D721Med (cell line): Measurements from ENCODE around the gene MAN2A1.

Experiments
- DNase-seq: peaks from one replicate; pipeline ENCODE4 v3.0.0; 2011; ENCODE audit warnings: low spot score; ENCODE audit not compliant: insufficient read length
- FAIRE-seq: peaks from 2 replicates; lab custom pipeline; 2011; peaks lifted over from hg19 to GRCh38; lab: Jason Lieb, UNC
- TF ChIP-seq, protein P1 (sequence below): IDR thresholded peaks from 2 replicates; pipeline ENCODE4 v1.5.1; 2012; ENCODE audit warnings: mild to moderate bottlenecking, control low read depth; ENCODE audit not compliant: insufficient read depth; ENCODE audit errors: missing control alignments

The MAN2A1 gene

GRCh38 chr5:109690975-109691574 is 1.3 kb downstream of the MAN2A1 start:
- TF ChIP-seq, protein P1, sequence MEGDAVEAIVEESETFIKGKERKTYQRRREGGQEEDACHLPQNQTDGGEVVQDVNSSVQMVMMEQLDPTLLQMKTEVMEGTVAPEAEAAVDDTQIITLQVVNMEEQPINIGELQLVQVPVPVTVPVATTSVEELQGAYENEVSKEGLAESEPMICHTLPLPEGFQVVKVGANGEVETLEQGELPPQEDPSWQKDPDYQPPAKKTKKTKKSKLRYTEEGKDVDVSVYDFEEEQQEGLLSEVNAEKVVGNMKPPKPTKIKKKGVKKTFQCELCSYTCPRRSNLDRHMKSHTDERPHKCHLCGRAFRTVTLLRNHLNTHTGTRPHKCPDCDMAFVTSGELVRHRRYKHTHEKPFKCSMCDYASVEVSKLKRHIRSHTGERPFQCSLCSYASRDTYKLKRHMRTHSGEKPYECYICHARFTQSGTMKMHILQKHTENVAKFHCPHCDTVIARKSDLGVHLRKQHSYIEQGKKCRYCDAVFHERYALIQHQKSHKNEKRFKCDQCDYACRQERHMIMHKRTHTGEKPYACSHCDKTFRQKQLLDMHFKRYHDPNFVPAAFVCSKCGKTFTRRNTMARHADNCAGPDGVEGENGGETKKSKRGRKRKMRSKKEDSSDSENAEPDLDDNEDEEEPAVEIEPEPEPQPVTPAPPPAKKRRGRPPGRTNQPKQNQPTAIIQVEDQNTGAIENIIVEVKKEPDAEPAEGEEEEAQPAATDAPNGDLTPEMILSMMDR, result peak; percentile 70
- DNase-seq (no peak), FAIRE-seq (no peak)

DNA sequence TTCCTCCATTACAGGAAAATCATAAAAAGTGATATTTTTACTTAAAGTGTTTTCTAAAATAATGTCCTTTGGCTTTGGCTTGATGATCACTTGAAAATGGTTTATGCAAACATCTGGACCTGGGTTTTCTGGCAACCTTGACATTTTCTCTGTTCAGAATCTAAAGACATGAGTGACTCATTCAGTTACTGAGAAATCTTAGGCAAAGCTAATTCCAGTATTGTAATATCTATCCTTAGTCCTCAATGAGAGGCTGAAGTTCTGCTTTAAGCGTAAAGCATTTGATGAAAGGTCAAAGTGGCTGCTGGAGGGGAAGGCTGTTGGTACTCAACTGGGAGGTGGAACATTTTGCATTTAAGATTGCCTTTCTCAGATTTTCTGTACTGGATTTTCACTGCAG is 2.3 kb downstream of the MAN2A1 start:
- TF ChIP-seq, protein P1, result no peak
- DNase-seq (no peak), FAIRE-seq (no peak)

- no peak for DNase-seq
- no peak for FAIRE-seq
- TF ChIP-seq, protein P1, result no peak
Measured at GRCh38 chr5:109692852-109693251, 3.1 kb downstream of the MAN2A1 start.

DNA sequence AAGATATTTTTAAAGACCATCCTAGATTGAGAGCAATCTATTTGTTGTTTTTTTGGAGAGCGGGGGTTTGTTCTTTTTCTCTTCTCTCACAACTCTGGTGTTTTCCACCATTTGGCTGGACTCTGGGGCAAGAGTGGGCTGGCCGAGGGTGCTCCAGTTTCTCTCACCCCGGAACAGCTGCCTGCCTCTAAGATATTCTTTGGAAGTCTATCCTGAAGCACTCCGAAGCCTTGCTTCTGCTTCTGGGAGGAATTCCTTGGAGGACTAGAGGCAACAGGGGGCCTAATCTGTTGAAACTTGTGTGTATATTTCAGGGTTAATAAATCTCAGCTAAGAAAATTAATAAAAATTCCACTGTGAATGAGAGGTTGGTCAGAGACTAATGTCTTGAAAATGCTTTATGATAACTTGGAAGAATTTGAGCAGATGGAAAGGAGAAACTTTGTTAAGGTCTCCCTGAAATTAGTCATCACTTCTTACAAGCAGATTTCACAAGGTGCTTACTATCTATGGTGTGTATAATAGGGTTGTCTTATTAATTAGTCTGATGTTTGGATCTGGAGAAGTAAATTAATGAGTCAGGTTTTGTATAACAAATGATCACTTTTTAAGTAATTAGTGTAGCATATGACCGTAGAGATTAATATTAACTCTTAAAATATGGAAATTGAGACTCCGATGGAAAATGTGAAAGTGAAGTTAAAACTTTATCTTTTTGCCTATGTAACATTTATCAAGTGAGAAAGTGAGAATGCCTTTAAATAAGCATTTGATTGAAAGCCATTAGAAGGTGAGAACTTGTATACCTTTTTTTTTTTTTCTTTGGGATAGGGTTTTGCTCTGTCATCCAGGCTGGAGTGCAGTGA is 4.0 kb downstream of the MAN2A1 start:
- TF ChIP-seq, protein P1, result no peak
- DNase-seq, result no peak
- FAIRE-seq, result no peak

DNA sequence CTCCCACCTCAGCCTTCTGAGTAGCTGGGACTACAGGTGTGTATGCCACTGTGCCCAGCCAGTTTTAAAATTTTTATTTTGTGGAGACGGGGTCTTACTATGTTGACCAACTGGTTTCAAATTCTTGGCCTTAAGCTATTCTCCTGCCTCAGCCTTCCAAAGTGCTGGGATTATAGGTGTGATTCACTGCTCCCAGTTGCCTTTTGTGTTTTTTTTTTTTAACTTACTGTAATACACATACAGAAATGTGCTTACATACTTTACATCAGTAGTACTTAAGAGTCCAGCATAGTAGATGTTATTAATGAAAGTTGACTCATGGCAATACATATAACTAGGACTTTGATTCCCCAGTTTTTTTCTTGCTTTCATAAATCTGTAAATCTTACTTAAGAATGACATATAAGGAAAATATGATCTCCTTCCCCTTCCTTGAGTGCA is 4.7 kb downstream of the MAN2A1 start:
- DNase-seq (no peak), FAIRE-seq (no peak)
- TF ChIP-seq, protein P1, result no peak

- TF ChIP-seq, protein P1, result no peak
- FAIRE-seq (no peak), DNase-seq (no peak)
Measured at GRCh38 chr5:109695005-109695926, 5.5 kb downstream of the MAN2A1 start.
